Activated CD4-positive, alpha-beta T cell treated with anti-CD3 and anti-CD28 coated beads, Interleukin-2, amount 10 ng/mL, durations not matched to agents 24 days and 14 days (primary cell): ENCODE results near the gene ZFR. TPM values are rescaled to one million over a fixed set of nuclear protein-coding genes. Genes with fewer than 3 reads are reported as not detected.
"Not testable (repeated sequence)": the region's sequence is repeated elsewhere in the genome, so short reads cannot be mapped to it uniquely, and the experiment has no call there.

Source experiments
- DNase-seq: peaks from one replicate; pipeline ENCODE4 v3.0.0; 2022
- H3K27ac Mint-ChIP-seq: one replicate; pipeline ENCODE4 v1.8.0; 2022; ENCODE audit warnings: mild to moderate bottlenecking, mixed read lengths
- H3K27me3 Mint-ChIP-seq: one replicate; pipeline ENCODE4 v1.8.0; 2022; ENCODE audit warnings: mixed read lengths
- H3K36me3 Mint-ChIP-seq: one replicate; pipeline ENCODE4 v1.8.0; 2022; ENCODE audit warnings: low read depth, mild to moderate bottlenecking, mixed read lengths
- H3K4me1 Mint-ChIP-seq: one replicate; pipeline ENCODE4 v1.8.0; 2021; ENCODE audit warnings: mixed read lengths
- H3K4me3 Mint-ChIP-seq: one replicate; pipeline ENCODE4 v1.8.0; 2022; ENCODE audit warnings: mild to moderate bottlenecking, moderate library complexity, mixed read lengths
- H3K9me3 Mint-ChIP-seq: one replicate; pipeline ENCODE4 v1.8.0; 2021; ENCODE audit warnings: mixed read lengths
- intact Hi-C: fragments of 100-400 bp; cut with micrococcal nuclease; formaldehyde crosslinking; loops from one replicate; pipeline ENCODE4 v1.15.1; 2023
- total RNA-seq: library from RNA; stranded (reverse); gene quantifications from 2 replicates; pipeline ENCODE4 v1.2.3, GENCODE V29; 2022

Gene ZFR
- total RNA-seq, 1 donor from 2014 or later = 68.1 TPM

GRCh38 chr5:32462618-32463017 is 18.1 kb upstream of the ZFR start:
- peaks cover 2% of the 10 kb centered on the region for H3K27me3 Mint-ChIP-seq

DNA sequence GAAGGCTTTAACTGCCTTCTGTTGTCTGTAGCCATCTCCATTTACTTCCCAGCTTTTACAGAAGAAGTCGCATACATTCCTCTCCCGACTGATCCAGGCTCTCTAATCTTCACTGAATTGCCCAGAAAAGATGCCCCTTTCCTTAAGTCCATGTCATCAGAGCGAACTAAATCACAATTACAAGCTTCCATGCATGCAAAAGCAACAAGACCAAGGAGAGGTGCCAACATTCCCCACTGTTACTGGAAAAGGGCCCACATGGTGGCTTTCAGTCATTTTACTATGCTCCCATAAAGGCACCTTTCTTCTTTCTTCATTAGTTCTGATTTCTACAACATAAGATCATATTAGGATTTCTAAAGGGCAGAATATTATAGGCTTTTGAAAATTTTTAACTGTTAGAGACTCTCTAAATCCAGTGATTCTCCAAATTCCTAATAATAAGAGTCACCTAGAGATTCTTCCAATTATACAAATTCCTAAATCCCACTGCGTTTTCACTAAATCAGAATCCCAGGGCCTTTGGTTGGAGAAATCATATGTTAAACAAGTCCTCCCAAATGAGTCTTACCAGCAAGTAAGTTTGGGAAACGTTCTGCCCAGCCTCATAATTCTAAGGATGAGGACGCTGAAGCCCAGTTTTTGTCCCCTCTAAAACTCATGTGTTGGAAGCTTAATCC is 17.0 kb upstream of the ZFR start:
- Mint-ChIP-seq H3K4me3 (no peak overlapping the region), H3K4me1 (peaks cover 7% of the 10 kb centered on the region), H3K36me3 (no peaks in the 10 kb centered on the region), H3K9me3 (no peaks in the 10 kb centered on the region), H3K27me3 (peaks cover 2% of the 10 kb centered on the region), H3K27ac (no peak overlapping the region)
- no peak for DNase-seq
- intact Hi-C loops = loop anchor here (1.0 kb wide), 1 partner anchor 18 kb away; no protein-coding TSS in a partner anchor

More at GRCh38 chr5:32462618-32463017, 18.1 kb upstream of the ZFR start:
- Mint-ChIP-seq H3K27ac (peak overlapping the region; percentile 83), H3K4me3 (no peak overlapping the region), H3K36me3 (no peaks in the 10 kb centered on the region), H3K9me3 (no peaks in the 10 kb centered on the region), H3K4me1 (peaks cover 7% of the 10 kb centered on the region)
- no peak for DNase-seq
- intact Hi-C loops = loop anchor here (1.0 kb wide), 1 partner anchor 19 kb away; no protein-coding TSS in a partner anchor

- intact Hi-C loops = no loop called here
- Mint-ChIP-seq H3K4me3 (no peak overlapping the region), H3K27ac (no peak overlapping the region), H3K9me3 (no peaks in the 10 kb centered on the region), H3K36me3 (no peaks in the 10 kb centered on the region), H3K27me3 (peaks cover 2% of the 10 kb centered on the region), H3K4me1 (peaks cover 7% of the 10 kb centered on the region)
- no peak for DNase-seq
Measured at GRCh38 chr5:32460702-32461101, 16.2 kb upstream of the ZFR start.

DNA sequence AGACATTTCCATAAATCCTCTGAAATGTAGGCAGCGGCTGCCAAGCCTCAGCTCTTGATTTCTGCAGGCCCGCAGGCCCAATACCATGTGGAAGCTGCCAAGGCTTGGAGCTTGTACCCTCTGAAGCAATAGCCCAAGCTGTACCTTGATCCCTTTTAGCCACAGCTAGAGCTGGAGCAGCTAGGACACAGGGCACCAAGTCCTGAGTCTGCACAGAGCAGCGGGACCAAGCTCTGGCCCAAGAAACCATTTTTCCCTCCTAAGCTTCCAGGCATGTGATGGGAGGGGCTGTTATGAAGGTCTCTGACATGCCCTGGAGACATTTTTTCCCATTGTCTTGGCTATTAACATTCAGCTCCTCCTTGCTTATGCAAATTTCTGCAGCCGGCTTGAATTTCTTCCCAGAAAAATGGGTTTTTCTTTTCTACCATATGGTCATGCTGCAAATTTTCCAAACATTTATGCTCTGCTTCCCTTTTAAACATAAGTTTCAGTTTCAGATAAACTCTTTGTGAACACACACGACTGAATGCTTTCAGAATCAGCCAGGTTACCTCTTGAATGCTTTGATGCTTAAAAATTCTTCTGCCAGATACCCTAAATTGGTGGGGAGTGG is 14.4 kb upstream of the ZFR start:
- Mint-ChIP-seq H3K4me1 (peaks cover 7% of the 10 kb centered on the region), H3K36me3 (no peaks in the 10 kb centered on the region), H3K27me3 (peaks cover 2% of the 10 kb centered on the region), H3K27ac (no peak overlapping the region), H3K4me3 (no peak overlapping the region), H3K9me3 (no peaks in the 10 kb centered on the region)
- DNase-seq = no peak
- intact Hi-C loops = no loop called here

DNA sequence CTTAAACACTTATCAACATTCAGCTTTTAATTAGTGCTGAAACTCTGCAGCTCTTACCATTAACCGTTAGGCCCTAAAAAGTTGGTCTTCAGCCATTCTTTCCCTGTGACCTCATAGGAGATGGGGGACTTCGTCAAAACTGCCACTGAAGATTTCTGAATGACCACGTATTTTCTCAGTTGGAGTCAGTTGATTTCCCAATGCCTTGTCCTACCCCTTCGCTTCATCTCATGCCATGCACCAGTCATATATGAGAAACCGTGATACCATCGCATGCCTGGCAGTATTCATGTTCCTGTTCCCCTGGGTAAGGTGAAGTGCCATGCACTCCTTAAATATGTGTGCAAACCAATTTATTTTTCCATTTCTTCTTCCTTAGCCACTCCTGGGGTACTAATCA is 10.8 kb upstream of the ZFR start:
- DNase-seq = no peak
- no peaks in the 10 kb centered on the region for H3K36me3 Mint-ChIP-seq
- H3K27ac Mint-ChIP-seq = no peak overlapping the region
- no peak overlapping the region for H3K4me3 Mint-ChIP-seq
- H3K9me3 Mint-ChIP-seq = no peaks in the 10 kb centered on the region
- no peaks in the 10 kb centered on the region for H3K4me1 Mint-ChIP-seq
- intact Hi-C loops = no loop called here
- H3K27me3 Mint-ChIP-seq = peaks cover 7% of the 10 kb centered on the region

- no peaks in the 10 kb centered on the region for H3K9me3 Mint-ChIP-seq
- H3K27me3 Mint-ChIP-seq = peaks cover 7% of the 10 kb centered on the region
- DNase-seq = no peak
- intact Hi-C loops = no loop called here
- no peak overlapping the region for H3K27ac Mint-ChIP-seq
- H3K4me1 Mint-ChIP-seq = no peaks in the 10 kb centered on the region
- no peak overlapping the region for H3K4me3 Mint-ChIP-seq
- no peaks in the 10 kb centered on the region for H3K36me3 Mint-ChIP-seq
Measured at GRCh38 chr5:32454821-32455220, 10.3 kb upstream of the ZFR start.

DNA sequence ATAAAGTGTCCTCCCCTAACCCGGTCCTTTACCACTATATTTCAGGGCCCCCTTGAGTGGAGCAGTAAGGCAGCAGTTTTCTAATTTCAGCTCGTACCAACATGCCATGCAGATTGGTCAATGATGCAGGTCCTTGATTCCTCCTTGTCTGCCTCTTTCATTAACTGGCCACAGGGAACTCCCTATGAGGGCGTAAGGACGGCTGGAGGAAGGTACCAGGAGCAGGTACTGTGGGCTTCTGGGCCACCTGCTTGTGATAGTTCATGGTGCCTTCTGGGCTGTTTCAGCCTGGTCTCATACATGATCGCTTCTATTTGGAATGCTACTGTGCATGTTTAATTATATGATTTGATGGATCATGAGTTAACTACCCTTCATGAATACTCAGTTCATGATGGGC is 9.4 kb upstream of the ZFR start:
- no peak overlapping the region for H3K4me3 Mint-ChIP-seq
- no peaks in the 10 kb centered on the region for H3K9me3 Mint-ChIP-seq
- no peak for DNase-seq
- no peaks in the 10 kb centered on the region for H3K36me3 Mint-ChIP-seq
- intact Hi-C loops = no loop called here
- no peaks in the 10 kb centered on the region for H3K4me1 Mint-ChIP-seq
- no peak overlapping the region for H3K27ac Mint-ChIP-seq
- peaks cover 8% of the 10 kb centered on the region for H3K27me3 Mint-ChIP-seq

GRCh38 chr5:32452316-32452715 is 7.8 kb upstream of the ZFR start:
- H3K36me3 Mint-ChIP-seq, H3K27ac Mint-ChIP-seq, H3K4me3 Mint-ChIP-seq, H3K9me3 Mint-ChIP-seq, intact Hi-C loops, H3K4me1 Mint-ChIP-seq, DNase-seq, H3K27me3 Mint-ChIP-seq: not testable (repeated sequence)

DNA sequence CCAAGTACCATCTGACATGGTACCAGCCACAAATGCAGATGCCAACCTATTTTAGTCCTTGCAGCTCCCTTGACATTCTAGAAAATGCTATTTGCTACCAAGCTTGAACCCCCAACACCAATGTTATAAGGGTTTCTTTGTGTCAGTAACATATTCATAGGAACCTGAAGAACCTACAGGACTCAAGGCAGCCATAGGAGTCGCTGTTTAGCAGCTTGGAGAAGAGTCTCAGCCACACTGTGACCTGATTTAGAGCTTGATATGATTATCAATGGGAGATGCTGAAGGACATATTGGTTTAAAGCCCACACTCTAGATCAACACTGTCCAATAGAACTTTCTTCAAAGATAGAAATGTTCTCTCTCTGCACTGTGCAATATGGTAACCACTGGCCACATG is 6.4 kb upstream of the ZFR start:
- no peak overlapping the region for H3K27ac Mint-ChIP-seq
- intact Hi-C loops = no loop called here
- peaks cover 4% of the 10 kb centered on the region for H3K4me1 Mint-ChIP-seq
- no peaks in the 10 kb centered on the region for H3K9me3 Mint-ChIP-seq
- H3K36me3 Mint-ChIP-seq = no peaks in the 10 kb centered on the region
- no peak overlapping the region for H3K4me3 Mint-ChIP-seq
- no peak for DNase-seq
- peaks cover 8% of the 10 kb centered on the region for H3K27me3 Mint-ChIP-seq

GRCh38 chr5:32449262-32449661 is 4.7 kb upstream of the ZFR start:
- H3K27ac Mint-ChIP-seq = no peak overlapping the region
- no peak overlapping the region for H3K4me3 Mint-ChIP-seq
- peaks cover 16% of the 10 kb centered on the region for H3K27me3 Mint-ChIP-seq
- intact Hi-C loops = no loop called here
- peaks cover 14% of the 10 kb centered on the region for H3K4me1 Mint-ChIP-seq
- DNase-seq = no peak
- no peaks in the 10 kb centered on the region for H3K9me3 Mint-ChIP-seq
- peaks cover 2% of the 10 kb centered on the region for H3K36me3 Mint-ChIP-seq

GRCh38 chr5:32446630-32447029 is 2.1 kb upstream of the ZFR start:
- intact Hi-C loops = no loop called here
- Mint-ChIP-seq H3K9me3 (no peaks in the 10 kb centered on the region), H3K4me3 (no peak overlapping the region), H3K36me3 (peaks cover 12% of the 10 kb centered on the region), H3K27me3 (peaks cover 13% of the 10 kb centered on the region), H3K4me1 (peaks cover 25% of the 10 kb centered on the region), H3K27ac (no peak overlapping the region)
- DNase-seq = no peak

DNA sequence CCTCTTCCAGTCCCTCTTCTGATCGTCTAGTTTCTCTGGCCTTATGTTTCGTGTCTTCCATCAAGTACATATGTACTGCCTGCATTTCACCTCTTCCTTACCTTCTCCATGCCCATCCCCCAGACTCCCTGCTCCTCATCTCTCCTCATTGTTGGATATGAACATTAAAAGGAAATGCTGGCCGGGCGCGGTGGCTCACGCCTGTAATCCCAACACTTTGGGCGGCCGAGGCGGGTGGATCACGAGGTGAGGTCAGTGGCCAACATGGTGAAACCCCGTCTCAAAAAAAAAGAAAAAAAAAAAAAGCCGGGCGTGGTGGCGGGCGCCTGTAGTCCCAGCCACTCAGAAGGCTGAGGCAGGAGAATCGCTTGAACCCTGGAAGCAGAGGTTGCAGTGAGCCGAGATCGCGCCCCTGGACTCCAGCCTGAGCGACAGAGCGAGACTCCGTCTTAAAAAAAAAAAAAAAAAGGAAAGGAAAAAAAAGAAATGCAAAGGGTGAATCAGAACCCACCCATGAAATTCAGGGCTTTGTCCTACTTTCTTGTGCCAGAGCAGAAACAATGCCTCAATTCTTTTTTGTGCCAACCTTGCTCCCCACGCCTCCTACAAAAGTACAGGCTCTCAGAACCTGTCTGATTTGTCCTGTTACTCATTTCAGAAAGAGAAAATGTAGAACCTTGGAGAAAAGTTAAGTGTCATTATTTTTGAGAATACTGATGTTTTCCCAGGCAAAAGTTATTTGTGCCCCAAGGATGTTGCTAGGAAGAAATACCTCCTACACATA is 1.5 kb upstream of the ZFR start:
- H3K36me3 Mint-ChIP-seq = peaks cover 15% of the 10 kb centered on the region
- DNase-seq = no peak
- intact Hi-C loops = loop anchor here (2.0 kb wide), 1 partner anchor 271 kb away; the partner anchor contains the start of gene GOLPH3
- H3K27ac Mint-ChIP-seq = peak overlapping the region; percentile 92
- peaks cover 13% of the 10 kb centered on the region for H3K27me3 Mint-ChIP-seq
- peaks cover 25% of the 10 kb centered on the region for H3K4me1 Mint-ChIP-seq
- peak overlapping the region; percentile 54 for H3K4me3 Mint-ChIP-seq
- no peaks in the 10 kb centered on the region for H3K9me3 Mint-ChIP-seq

DNA sequence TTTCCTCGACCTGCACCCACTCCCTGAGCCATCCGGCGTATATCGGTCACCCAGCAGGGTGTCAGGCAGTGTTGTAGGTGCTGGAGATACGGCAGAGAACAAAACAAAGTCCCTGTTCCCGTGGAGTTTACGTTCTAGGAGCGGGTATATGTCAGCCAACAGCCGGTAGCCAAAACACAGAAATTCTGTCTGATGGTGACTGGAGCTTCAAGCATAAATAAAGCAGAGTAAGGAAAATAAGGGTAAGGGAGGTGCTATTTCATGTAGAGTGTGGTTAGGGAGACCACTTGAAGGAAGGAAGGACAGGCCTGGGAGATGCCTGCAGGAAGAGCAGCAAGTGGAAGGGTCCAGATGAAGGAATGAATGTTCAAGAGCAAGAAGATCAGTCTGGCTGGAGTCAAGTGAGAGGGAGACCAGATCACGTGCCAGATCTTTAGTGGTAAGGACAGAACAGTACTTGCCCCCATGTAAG is 783 bp upstream of the ZFR start:
- H3K27ac Mint-ChIP-seq = peak overlapping the region; percentile 92
- peaks cover 26% of the 10 kb centered on the region for H3K4me1 Mint-ChIP-seq
- H3K27me3 Mint-ChIP-seq = peaks cover 11% of the 10 kb centered on the region
- H3K9me3 Mint-ChIP-seq = no peaks in the 10 kb centered on the region
- peaks cover 15% of the 10 kb centered on the region for H3K36me3 Mint-ChIP-seq
- DNase-seq = no peak
- H3K4me3 Mint-ChIP-seq = peak overlapping the region; percentile 87
- intact Hi-C loops = loop anchor here (2.0 kb wide), 1 partner anchor 271 kb away; the partner anchor contains the start of gene GOLPH3
